Sigmoid colon (tissue), 4 donors: Measurements from ENCODE around the gene CEACAM18.

Experiments
- CTCF ChIP-seq, 4 experiments: fragments of 450-650 bp in 3 of 4; fragments of 200-600 bp in 1 of 4; IDR thresholded peaks; one replicate each; pipeline ENCODE4 v1.5.1; 2016 to 2019; ENCODE audit warnings: antibody characterized with exemption in 4 of 4, mild to moderate bottlenecking in 3 of 4, moderate library complexity in 2 of 4
- EP300 ChIP-seq, 4 donors: sonication (generic); formaldehyde crosslinking; IDR thresholded peaks; one replicate each; pipeline ENCODE4 v1.6.1; 2017; ENCODE audit warnings: antibody characterized with exemption in 4 of 4
- POLR2A ChIP-seq, 2 donors: fragments of 450-650 bp; IDR thresholded peaks; one replicate each; pipeline ENCODE4 v1.6.1; 2016; ENCODE audit warnings: antibody characterized with exemption in 2 of 2, mild to moderate bottlenecking in 2 of 2, moderate library complexity in 2 of 2

DNA sequence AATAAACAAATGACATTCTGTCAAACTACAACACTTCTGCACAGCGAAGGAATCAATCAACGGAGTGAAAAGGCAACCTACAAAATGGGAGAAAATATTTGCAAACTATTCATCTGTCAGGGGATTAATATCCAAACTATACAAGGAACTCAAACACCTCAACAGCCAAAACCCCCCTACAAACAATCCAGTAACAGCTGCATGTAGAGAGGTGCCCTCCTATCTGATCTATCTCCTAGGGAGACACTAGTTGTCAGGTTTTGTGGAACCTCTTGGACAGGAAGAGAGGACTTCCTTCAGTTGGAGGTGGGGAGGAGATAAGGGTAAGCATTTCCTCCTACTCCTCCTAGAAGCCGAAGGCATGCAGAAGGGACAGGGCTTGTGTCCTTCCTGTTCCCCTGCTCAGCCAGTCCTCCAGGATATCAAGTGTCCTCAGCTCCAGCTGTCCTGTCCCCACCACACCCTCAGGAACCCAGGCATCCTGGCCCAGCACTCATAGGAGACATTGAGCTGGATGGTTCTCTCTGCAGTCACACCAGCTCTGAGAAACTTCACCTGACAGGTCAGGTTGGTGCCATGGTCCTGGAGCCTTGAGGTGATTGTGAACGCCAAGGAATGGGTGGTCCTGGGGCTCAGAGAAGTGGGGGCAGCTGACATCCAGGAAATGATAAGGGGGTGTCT lies 10.3 kb upstream of the CEACAM18 start:
- no peak for TF ChIP-seq EP300 (IDR thresholded peaks at IDR 0.05)
- no peak for TF ChIP-seq POLR2A (IDR thresholded peaks at IDR 0.05)
- no peak for TF ChIP-seq CTCF (IDR thresholded peaks at IDR 0.05)
